ENCODE data around the gene EED. TPM values are rescaled to one million over a fixed set of nuclear protein-coding genes. Genes with fewer than 3 reads are reported as not detected.

The EED gene, protein sequence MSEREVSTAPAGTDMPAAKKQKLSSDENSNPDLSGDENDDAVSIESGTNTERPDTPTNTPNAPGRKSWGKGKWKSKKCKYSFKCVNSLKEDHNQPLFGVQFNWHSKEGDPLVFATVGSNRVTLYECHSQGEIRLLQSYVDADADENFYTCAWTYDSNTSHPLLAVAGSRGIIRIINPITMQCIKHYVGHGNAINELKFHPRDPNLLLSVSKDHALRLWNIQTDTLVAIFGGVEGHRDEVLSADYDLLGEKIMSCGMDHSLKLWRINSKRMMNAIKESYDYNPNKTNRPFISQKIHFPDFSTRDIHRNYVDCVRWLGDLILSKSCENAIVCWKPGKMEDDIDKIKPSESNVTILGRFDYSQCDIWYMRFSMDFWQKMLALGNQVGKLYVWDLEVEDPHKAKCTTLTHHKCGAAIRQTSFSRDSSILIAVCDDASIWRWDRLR
- polyA plus RNA-seq = 28.0 TPM
- long read RNA-seq, donor 1, partial matches to known transcripts = 0 of 3 reads
- long read RNA-seq, donor 1, other reads (novel, unspliced or antisense) = 0 of 3 reads
- long read RNA-seq, donor 2, transcript EED-201 (12 exons, 2,223 nt) = major isoform, 7 of 12 reads
- long read RNA-seq, donor 2, partial matches to known transcripts = 0 of 12 reads
- long read RNA-seq, donor 2, other reads (novel, unspliced or antisense) = 0 of 12 reads
- long read RNA-seq, donor 3 = 0 reads
- long read RNA-seq, donor 4 = 0 reads
- long read RNA-seq, donor 5, partial matches to known transcripts = 0 of 5 reads
- long read RNA-seq, donor 5, other reads (novel, unspliced or antisense) = 0 of 5 reads
- long read RNA-seq, donor 6, partial matches to known transcripts = 0 of 6 reads
- long read RNA-seq, donor 6, other reads (novel, unspliced or antisense) = 0 of 6 reads
- long read RNA-seq, donor 7, transcript EED-201 (12 exons, 2,223 nt) = major isoform, 5 of 20 reads
- long read RNA-seq, donor 7, partial matches to known transcripts = 14 of 20 reads
- long read RNA-seq, donor 7, other reads (novel, unspliced or antisense) = 0 of 20 reads
- long read RNA-seq, donor 8, transcript EED-201 (12 exons, 2,223 nt) = major isoform, 5 of 27 reads
- long read RNA-seq, donor 8, partial matches to known transcripts = 20 of 27 reads
- long read RNA-seq, donor 8, other reads (novel, unspliced or antisense) = 0 of 27 reads
- long read RNA-seq, donor 9, partial matches to known transcripts = 18 of 21 reads
- long read RNA-seq, donor 9, other reads (novel, unspliced or antisense) = 0 of 21 reads
- long read RNA-seq, donor 10, partial matches to known transcripts = 18 of 22 reads
- long read RNA-seq, donor 10, other reads (novel, unspliced or antisense) = 0 of 22 reads
- long read RNA-seq, donor 11, transcript EED-201 (12 exons, 2,223 nt) = major isoform, 6 of 25 reads
- long read RNA-seq, donor 11, partial matches to known transcripts = 14 of 25 reads
- long read RNA-seq, donor 11, other reads (novel, unspliced or antisense) = 0 of 25 reads

DNA sequence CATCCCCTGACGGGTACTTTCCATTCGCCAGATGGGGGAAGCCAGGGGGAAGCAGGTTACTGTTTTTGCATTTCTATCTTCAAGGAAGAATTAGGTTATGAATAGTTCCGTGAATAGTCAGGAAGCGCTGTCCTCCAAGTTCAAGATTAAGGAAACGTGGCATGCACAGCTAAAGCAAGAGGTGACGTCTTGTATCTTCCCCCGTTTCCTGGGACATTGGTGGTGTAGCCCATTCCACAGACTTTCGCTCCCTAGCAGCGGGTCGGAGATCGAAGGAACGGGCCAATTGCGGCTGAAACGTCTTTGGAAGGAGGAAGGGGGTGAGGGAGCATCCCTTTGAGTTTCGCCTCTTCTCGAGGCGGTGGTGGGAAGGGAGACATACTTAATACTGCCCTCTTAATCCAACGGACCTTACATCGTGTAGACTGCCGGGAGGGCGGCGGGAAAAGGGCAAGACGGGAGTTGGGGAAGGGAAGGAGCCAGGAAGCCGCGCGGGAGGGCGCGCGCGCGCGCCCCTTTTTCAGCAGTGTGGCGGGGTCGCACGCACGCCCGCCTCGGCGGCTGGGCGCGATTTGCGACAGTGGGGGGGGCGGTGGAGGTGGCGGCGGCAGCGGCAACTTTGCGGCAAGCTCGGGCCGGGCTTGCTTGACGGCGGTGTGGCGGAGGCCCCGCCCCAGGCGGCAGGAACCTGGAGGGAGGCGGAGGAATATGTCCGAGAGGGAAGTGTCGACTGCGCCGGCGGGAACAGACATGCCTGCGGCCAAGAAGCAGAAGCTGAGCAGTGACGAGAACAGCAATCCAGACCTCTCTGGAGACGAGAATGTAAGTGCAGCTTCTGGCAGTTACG is at the start of gene EED:
TSS of gene EED (plus strand) at position 232 of the 847 bp plus-strand sequence. CDS start at position 709, 477 bp downstream.
- WGBS (ENCODE audit: insufficient coverage, low lambda C conversion rate) = 0% methylated on average over 1 of the region's 64 CpGs
- peak within 1 kb of the TSS; percentile 99 for H3K4me3 ChIP-seq (ENCODE audit: low read length)
- peak; percentile 96 to 98 for DNase-seq
- no peaks in the 10 kb centered on the region for H3K9me3 ChIP-seq (ENCODE audit: control insufficient read depth, low read depth, low read length)
- no peaks in the 10 kb centered on the region for H3K36me3 ChIP-seq (ENCODE audit: control insufficient read depth, insufficient read depth, low read length)
- H3K4me1 ChIP-seq (ENCODE audit: control insufficient read depth, insufficient read depth, low read length) = no peaks in the 10 kb centered on the region
- peak within 1 kb of the TSS; percentile 100 for H3K27ac ChIP-seq (ENCODE audit: low read length)
- no peaks in the 10 kb centered on the region for H3K27me3 ChIP-seq (ENCODE audit: control insufficient read depth, insufficient read depth, low read length)

DNA sequence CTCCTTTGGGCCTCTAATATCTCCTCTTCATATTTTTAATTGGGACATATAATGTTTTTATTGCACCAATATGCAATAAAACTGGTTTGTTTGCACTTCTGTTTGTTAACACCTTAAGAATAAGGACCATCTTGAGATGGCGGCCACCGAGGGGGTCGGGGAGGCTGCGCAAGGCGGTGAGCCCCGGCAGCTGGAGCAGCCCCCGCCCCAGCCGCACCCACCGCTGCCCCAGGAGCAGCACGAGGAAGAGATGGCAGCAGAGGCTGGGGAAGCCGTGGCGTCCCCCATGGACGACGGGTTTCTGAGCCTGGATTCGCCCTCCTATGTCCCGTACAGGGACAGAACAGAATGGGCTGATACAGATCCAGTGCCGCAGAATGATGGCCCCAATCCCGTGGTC is 49.6 kb upstream of the EED start:
- no peaks in the 10 kb centered on the region for H3K36me3 ChIP-seq (ENCODE audit: control insufficient read depth, insufficient read depth, low read length)
- H3K27ac ChIP-seq (ENCODE audit: low read length) = no peak overlapping the region
- WGBS (ENCODE audit: insufficient coverage, low lambda C conversion rate) = no CpG with 5 or more reads among the region's 18 CpGs
- H3K9me3 ChIP-seq (ENCODE audit: control insufficient read depth, low read depth, low read length) = no peaks in the 10 kb centered on the region
- H3K4me1 ChIP-seq (ENCODE audit: control insufficient read depth, insufficient read depth, low read length) = no peaks in the 10 kb centered on the region
- H3K27me3 ChIP-seq (ENCODE audit: control insufficient read depth, insufficient read depth, low read length) = no peaks in the 10 kb centered on the region
- H3K4me3 ChIP-seq (ENCODE audit: low read length) = no peak overlapping the region
- DNase-seq = no peak

DNA sequence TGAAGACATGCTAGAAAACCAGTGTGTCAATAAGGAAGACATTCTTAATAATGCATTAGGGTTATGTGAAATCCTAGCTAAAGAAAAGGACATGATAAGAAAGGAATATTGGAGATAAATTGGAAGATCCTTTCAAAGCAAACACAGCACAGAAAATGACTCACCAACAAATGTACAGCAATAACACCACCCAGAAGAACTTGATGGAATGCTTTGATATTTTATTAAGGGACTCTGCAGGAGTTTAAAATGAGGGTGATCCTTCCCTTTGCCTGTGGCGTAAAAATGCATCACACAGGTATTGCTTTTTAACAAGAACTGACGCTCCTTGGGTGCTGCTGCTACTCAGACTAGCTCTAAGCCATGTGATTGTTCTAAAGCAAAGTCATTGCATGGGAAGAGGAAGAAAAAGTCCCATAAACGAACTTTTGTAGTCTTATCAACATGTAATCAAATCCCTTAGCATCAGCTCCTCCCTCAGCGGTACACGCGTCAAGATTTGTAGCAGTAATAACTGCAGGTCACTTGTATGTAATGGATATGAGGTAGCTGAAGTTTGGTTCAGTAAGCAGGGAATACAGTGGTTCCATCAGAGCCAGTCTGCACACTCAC is 48.4 kb upstream of the EED start:
- no CpG with 5 or more reads among the region's 6 CpGs for WGBS (ENCODE audit: insufficient coverage, low lambda C conversion rate)
- no peaks in the 10 kb centered on the region for H3K27me3 ChIP-seq (ENCODE audit: control insufficient read depth, insufficient read depth, low read length)
- no peak overlapping the region for H3K4me3 ChIP-seq (ENCODE audit: low read length)
- H3K4me1 ChIP-seq (ENCODE audit: control insufficient read depth, insufficient read depth, low read length) = no peaks in the 10 kb centered on the region
- no peaks in the 10 kb centered on the region for H3K9me3 ChIP-seq (ENCODE audit: control insufficient read depth, low read depth, low read length)
- no peak for DNase-seq
- H3K27ac ChIP-seq (ENCODE audit: low read length) = no peak overlapping the region
- H3K36me3 ChIP-seq (ENCODE audit: control insufficient read depth, insufficient read depth, low read length) = no peaks in the 10 kb centered on the region

DNA sequence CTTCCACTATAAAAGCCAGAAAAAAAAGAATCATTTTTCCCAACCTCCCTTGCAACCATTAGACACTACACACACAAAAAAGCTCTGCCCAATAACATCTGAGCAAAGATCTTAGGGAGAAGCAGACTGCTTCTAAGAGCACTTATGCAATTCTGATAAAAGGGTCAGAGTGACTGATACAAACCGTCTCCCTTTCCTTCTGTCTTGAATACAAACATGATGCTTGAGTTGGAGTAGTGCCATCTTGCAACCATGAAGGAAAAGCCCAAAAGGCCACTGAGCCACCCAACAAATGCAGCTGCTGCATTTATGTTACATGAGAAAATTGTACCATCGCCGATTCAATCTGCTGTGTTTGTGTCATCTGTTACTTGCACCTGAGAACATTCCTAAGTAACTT is 47.6 kb upstream of the EED start:
- no CpG with 5 or more reads among the region's 3 CpGs for WGBS (ENCODE audit: insufficient coverage, low lambda C conversion rate)
- Histone ChIP-seq H3K9me3 (ENCODE audit: control insufficient read depth, low read depth, low read length) (no peaks in the 10 kb centered on the region), H3K4me1 (ENCODE audit: control insufficient read depth, insufficient read depth, low read length) (peaks cover under 1% of the 10 kb centered on the region), H3K36me3 (ENCODE audit: control insufficient read depth, insufficient read depth, low read length) (no peaks in the 10 kb centered on the region), H3K4me3 (ENCODE audit: low read length) (no peak overlapping the region), H3K27me3 (ENCODE audit: control insufficient read depth, insufficient read depth, low read length) (no peaks in the 10 kb centered on the region), H3K27ac (ENCODE audit: low read length) (no peak overlapping the region)
- no peak for DNase-seq

DNA sequence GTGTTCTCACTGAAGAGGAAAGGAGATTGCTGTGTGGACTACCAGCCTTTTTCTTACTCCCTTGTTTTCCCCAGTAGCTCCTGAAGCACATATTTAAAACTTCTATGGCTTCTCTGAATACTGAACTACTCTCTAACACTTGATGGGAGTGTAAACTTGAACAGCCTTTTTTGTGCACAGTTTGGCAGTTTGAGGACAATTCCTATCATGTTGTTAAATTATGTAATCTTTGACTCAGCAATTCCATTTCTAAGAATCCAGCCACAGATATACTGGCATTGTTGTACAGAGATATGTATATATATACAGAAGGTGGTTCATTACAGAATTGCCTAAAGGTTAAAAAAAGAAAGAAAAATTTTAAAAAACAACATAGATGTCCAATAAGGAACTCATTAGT is 47.1 kb upstream of the EED start:
- no peak overlapping the region for H3K4me3 ChIP-seq (ENCODE audit: low read length)
- H3K27me3 ChIP-seq (ENCODE audit: control insufficient read depth, insufficient read depth, low read length) = no peaks in the 10 kb centered on the region
- H3K4me1 ChIP-seq (ENCODE audit: control insufficient read depth, insufficient read depth, low read length) = peaks cover 2% of the 10 kb centered on the region
- no peak for DNase-seq
- H3K27ac ChIP-seq (ENCODE audit: low read length) = no peak overlapping the region
- no peaks in the 10 kb centered on the region for H3K36me3 ChIP-seq (ENCODE audit: control insufficient read depth, insufficient read depth, low read length)
- no peaks in the 10 kb centered on the region for H3K9me3 ChIP-seq (ENCODE audit: control insufficient read depth, low read depth, low read length)

DNA sequence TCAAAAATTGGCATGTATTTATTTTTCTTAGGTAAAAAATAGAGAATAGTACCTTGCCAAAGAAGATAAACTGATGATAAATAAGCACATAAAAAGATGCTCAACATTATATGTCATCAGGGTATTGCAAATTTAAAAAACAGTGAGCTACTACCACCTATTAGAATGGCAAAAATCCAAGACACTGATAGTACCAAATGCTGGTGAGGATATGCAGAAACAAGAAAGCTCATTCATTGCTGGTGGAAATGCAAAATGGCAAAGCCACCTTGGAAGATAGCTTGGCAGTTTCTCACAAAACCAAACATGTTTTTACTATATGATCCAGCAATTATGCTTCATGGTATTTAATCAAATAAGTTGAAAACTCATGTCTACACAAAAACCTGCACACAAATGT is 46.4 kb upstream of the EED start:
- Histone ChIP-seq H3K27ac (ENCODE audit: low read length) (no peak overlapping the region), H3K9me3 (ENCODE audit: control insufficient read depth, low read depth, low read length) (no peaks in the 10 kb centered on the region), H3K4me1 (ENCODE audit: control insufficient read depth, insufficient read depth, low read length) (peaks cover 2% of the 10 kb centered on the region), H3K36me3 (ENCODE audit: control insufficient read depth, insufficient read depth, low read length) (no peaks in the 10 kb centered on the region), H3K27me3 (ENCODE audit: control insufficient read depth, insufficient read depth, low read length) (no peaks in the 10 kb centered on the region), H3K4me3 (ENCODE audit: low read length) (no peak overlapping the region)
- no peak for DNase-seq

DNA sequence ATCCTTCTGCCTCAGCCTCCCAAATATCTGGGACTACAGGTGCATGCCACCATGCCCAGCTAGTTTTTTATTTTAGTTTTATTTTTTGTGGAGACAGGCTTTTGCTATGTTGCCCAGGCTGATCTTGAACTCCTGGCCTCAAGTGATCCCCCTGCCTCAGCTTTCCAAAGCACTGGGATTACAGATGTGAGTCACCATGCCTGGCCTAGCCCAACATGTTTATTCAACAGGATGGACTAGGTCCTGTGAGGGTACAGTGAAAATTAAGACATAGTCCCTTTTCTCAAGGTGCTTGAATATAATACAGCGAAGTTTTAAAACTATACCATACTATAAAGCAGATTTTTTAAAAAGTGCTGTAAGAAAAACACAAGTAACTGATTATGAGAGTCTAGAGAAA is 45.2 kb upstream of the EED start:
- peaks cover 2% of the 10 kb centered on the region for H3K4me1 ChIP-seq (ENCODE audit: control insufficient read depth, insufficient read depth, low read length)
- H3K27me3 ChIP-seq (ENCODE audit: control insufficient read depth, insufficient read depth, low read length) = no peaks in the 10 kb centered on the region
- no peaks in the 10 kb centered on the region for H3K36me3 ChIP-seq (ENCODE audit: control insufficient read depth, insufficient read depth, low read length)
- DNase-seq = no peak
- H3K4me3 ChIP-seq (ENCODE audit: low read length) = no peak overlapping the region
- H3K27ac ChIP-seq (ENCODE audit: low read length) = no peak overlapping the region
- 70% methylated on average over 1 of the region's 1 CpG for WGBS (ENCODE audit: insufficient coverage, low lambda C conversion rate)
- no peaks in the 10 kb centered on the region for H3K9me3 ChIP-seq (ENCODE audit: control insufficient read depth, low read depth, low read length)

DNA sequence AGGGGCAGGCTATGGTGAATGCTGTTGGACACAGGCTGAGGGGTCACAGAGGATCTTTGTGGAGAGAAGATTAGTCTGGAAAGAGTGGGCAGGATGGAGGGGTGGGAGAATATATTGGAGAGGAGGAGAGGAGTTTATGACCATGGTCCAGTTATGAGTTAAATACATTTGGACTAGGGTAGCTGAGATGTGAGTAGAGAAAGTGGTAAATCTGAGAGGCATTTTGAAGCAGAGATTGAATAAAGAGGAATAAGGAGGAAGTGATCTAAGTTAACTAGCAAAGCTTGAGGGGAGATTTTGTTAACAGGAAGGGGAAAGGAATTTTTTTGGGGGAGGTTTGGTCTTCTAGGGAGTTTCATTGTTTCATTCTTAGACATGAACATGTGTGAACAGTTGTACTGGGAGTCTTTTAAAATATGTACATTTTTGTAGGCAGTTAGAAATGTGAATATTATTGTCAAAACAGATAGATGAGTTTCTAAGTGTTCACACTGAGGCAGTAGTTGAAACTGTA is 43.1 kb upstream of the EED start:
- no peak for DNase-seq
- Histone ChIP-seq H3K9me3 (ENCODE audit: control insufficient read depth, low read depth, low read length) (no peaks in the 10 kb centered on the region), H3K4me1 (ENCODE audit: control insufficient read depth, insufficient read depth, low read length) (peaks cover 2% of the 10 kb centered on the region), H3K27ac (ENCODE audit: low read length) (no peak overlapping the region), H3K4me3 (ENCODE audit: low read length) (no peak overlapping the region), H3K27me3 (ENCODE audit: control insufficient read depth, insufficient read depth, low read length) (no peaks in the 10 kb centered on the region), H3K36me3 (ENCODE audit: control insufficient read depth, insufficient read depth, low read length) (no peaks in the 10 kb centered on the region)

DNA sequence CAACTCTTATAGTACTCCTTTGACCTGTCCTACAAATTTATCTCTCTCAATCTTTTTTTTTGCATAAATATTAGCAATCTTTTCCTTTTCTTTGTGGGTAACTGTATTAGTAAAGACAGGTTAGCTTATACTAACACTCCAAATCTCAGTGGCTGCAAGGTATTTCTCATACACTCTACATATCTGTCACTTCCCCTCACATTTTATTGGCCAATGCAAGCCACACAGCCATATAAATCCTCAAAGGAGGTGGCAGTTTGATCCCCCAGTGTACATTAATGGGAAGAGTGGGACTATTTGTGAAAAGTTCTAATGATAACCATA is 42.6 kb upstream of the EED start:
- Histone ChIP-seq H3K4me3 (ENCODE audit: low read length) (peak overlapping the region; percentile 34), H3K27me3 (ENCODE audit: control insufficient read depth, insufficient read depth, low read length) (no peaks in the 10 kb centered on the region), H3K36me3 (ENCODE audit: control insufficient read depth, insufficient read depth, low read length) (no peaks in the 10 kb centered on the region), H3K4me1 (ENCODE audit: control insufficient read depth, insufficient read depth, low read length) (peaks cover 2% of the 10 kb centered on the region), H3K27ac (ENCODE audit: low read length) (no peak overlapping the region), H3K9me3 (ENCODE audit: control insufficient read depth, low read depth, low read length) (no peaks in the 10 kb centered on the region)
- no peak for DNase-seq
